Measurements from ENCODE around the gene TOR3A. TPM values are rescaled to one million over a fixed set of nuclear protein-coding genes. Genes with fewer than 3 reads are reported as not detected.

Gene TOR3A
- total RNA-seq, 1 donor, result 59.5 TPM

DNA sequence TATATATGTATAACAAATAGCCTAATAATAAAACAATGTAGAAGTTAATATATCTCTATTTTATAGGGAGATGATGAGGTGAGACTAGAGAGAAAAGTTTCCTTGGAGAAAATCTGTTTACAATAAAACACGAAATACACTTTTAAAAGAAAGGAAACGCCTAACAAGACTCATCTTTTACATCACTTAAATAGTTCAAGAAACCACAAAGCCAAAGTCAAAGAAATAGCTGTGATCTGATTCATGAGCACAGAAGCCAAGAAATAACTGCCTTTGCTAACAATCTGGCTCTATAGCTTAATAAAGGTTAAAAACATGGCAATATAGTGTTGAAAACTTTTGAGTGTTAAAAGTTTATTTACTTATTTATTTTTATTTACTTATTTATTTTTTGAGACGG lies 61.5 kb downstream of the TOR3A start:
- Histone ChIP-seq H3K4me1 (ENCODE audit: insufficient read depth, low read length) (peaks cover 16% of the 10 kb centered on the region), H3K27me3 (ENCODE audit: insufficient read depth, low read length) (no peaks in the 10 kb centered on the region), H3K9me3 (ENCODE audit: low read depth, low read length) (no peaks in the 10 kb centered on the region), H3K4me3 (ENCODE audit: low read length) (no peak overlapping the region)

DNA sequence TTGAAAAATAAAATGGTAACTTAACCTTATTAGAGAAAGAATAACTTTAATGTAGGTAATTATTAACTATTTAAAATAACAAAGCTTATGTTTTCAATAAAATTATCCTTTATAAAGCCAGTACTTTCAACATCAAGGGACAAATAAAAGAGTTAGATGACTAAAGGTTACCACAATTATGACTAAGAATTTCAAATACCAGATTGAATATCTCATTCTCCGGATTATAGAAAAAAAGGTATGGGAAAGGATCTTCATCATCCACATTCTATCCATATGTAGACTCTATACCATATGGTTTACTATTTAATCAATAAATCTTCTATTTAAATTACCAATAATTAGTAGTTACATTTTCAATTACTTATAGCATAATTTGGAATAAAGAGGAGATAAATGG lies 62.8 kb downstream of the TOR3A start:
- no peaks in the 10 kb centered on the region for H3K9me3 ChIP-seq (ENCODE audit: low read depth, low read length)
- H3K4me1 ChIP-seq (ENCODE audit: insufficient read depth, low read length), result peaks cover 16% of the 10 kb centered on the region
- H3K27me3 ChIP-seq (ENCODE audit: insufficient read depth, low read length), result no peaks in the 10 kb centered on the region
- no peak overlapping the region for H3K4me3 ChIP-seq (ENCODE audit: low read length)

- no peaks in the 10 kb centered on the region for H3K27me3 ChIP-seq (ENCODE audit: insufficient read depth, low read length)
- H3K4me3 ChIP-seq (ENCODE audit: low read length), result no peak overlapping the region
- H3K9me3 ChIP-seq (ENCODE audit: low read depth, low read length), result no peaks in the 10 kb centered on the region
- peaks cover 16% of the 10 kb centered on the region for H3K4me1 ChIP-seq (ENCODE audit: insufficient read depth, low read length)
These were observed 63.7 kb downstream of the TOR3A start for GRCh38 chr1:179145521-179145920.

Other genes starting within 250 kb of the TOR3A start
- 0.10 TPM for gene ANGPTL1, start 211.0 kb upstream of the TOR3A start, total RNA-seq
- 10.4 TPM for gene FAM20B, start 56.2 kb upstream of the TOR3A start, total RNA-seq
- gene ABL2, start 147.6 kb downstream of the TOR3A start, total RNA-seq, result 14.6 TPM
- 23.2 TPM for gene SOAT1, start 211.7 kb downstream of the TOR3A start, total RNA-seq